T-helper 2 cell (primary cell): ENCODE data around the gene EI24.
A peak's percentile ranks its signal among the peaks of the same experiment; 100 is the strongest.

Experiments used
- DNase-seq, 5 experiments: peaks; one replicate each; pipeline versions ENCODE4 v3.0.0 to v3.0.0-alpha.2; 2012 to 2022

EI24 gene

DNA sequence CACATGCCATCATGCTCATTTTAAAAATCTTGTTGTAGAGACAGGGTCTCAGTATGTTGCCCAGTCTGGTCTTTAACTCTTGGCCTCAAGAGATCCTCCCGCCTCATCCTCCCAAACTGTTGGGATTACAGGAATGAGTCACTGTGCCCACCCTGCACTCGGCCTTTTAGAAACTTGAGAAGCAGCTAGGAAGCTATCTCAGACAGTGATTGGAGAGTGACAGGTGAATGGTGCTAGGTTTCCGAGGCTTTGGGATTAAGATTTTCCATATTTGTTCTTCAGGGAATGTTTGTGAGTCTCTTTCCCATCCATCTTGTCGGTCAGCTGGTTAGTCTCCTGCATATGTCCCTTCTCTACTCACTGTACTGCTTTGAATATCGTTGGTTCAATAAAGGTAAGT, 10.5 kb downstream of the EI24 start:
- DNase-seq: no peak

DNA sequence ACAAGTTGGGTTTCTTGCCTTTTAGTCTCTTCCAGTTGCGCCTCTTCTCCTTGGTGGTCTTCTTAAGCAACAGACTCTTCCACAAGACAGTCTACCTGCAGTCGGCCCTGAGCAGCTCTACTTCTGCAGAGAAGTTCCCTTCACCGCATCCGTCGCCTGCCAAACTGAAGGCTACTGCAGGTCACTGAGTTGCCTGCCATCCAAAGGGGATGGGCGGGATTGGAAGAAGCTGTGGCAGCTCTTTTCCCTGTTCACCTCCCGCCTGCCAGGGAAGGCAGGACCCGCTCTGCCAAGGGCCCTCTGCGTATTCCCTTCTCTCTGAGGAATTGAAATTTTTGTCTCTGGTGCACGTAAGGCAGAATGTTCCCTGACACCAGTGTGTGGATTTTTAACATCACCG, 14.2 kb downstream of the EI24 start:
- DNase-seq: no peak

DNA sequence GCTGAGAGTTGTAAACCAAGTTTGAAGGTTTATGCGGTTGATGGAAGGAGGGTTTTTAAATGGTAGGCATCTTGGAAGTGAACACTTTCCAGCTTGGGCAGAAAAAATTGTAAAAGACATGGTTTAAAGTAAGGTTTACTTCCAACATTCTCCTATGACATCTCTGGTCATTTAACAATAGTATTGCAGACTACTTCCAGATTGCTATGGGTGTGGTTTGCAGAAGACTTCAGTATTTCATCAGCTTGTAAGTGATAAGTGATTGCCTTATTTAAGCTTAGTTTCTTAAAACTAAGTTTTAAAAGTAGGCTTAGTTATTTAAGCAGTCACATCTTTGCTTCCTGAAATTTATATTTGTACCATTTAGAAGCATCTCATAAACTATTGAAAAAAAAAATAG, 16.2 kb downstream of the EI24 start:
- DNase-seq: no peak

DNA sequence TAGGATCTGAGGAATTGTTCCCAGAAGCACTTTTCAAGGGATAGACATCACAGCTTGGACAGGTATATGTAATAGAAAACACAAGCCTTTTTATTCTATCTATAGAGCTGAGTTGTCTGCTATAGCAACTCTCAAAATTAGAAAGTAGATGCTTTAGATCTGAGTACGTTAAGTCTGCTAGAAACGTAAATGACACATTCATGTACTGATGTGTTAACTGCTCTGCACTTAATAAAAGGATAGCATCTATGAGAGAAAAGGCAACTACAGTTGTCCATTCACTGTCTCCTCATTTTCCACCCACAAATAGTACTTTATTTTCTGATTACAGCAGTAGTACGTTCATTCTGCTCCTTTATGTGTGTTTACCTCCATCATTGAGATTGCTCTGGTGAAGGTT, 17.3 kb downstream of the EI24 start:
- DNase-seq: peak in 1 of 5 experiments; percentile 68

DNA sequence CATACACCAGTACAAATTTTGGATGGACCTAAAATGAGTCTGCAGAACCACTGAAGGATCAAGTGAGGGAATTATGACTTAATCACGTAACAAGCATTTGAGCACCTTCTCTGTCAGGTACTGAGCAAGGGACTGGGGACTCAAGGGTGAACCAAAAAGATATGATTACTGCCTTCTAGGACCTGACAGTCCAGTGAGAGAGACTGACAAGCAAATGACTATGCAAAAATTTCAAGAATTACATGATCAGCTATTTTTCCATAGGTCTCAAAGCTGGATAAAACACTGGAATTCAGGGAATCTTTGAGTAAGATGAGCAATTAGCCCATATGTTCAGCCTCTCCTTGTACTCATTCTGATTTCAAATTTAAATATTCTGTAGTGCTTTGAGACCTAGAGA, 18.2 kb downstream of the EI24 start:
- DNase-seq: no peak

DNA sequence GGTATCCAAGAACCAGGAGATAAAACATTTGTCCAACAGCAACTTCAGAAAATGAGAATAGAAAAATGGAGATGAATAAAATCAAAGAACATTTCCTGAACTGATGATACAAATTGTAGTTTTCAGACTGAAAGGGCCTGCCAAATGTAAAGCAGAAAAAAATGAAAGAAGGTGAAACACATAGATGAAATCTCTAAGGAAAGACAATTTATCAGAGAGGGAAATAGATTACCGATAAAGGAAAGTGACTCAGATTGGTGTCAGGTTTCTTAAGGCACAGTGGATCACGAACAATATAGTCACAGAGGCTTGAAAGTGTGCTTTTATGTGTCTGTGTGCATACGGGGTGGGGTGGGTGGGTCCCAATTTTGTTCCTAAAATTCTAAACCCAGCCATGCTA, 19.2 kb downstream of the EI24 start:
- peak in 1 of 5 experiments; percentile 24 for DNase-seq

DNA sequence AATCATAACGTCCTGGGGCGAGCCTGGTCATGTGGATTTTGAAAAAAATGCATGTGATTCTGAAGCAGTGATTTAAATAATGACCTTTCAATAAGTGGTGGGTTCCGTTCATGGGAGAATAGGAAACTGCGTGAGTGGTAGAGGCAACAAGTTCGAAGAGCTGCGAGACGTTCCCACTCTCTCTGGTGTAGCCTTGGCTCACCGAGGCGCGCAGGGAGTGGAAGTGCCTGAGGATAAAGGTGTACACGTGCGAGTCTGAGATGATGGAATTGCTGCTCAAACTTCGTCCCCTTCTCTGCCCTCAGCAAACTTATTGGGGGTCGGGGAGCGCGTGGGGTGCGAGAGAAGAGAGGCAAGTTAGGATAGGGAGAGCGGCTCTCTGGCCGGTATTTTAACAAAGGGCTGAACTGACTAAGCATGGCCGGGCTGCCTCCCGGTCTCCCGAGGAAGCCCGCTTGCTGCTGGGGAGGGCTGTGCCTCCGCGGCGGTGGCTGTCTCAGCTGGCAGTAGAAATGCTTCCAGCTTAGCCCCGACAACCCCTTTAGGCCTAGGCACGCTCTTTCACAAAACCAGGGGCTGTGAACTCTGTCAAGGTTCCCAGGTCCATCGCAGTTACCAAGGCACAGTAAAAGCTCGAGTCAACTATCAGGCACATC, 22.5 kb downstream of the EI24 start:
- peak in 4 of 5 experiments; percentile 8 to 37 (median 15) for DNase-seq

DNA sequence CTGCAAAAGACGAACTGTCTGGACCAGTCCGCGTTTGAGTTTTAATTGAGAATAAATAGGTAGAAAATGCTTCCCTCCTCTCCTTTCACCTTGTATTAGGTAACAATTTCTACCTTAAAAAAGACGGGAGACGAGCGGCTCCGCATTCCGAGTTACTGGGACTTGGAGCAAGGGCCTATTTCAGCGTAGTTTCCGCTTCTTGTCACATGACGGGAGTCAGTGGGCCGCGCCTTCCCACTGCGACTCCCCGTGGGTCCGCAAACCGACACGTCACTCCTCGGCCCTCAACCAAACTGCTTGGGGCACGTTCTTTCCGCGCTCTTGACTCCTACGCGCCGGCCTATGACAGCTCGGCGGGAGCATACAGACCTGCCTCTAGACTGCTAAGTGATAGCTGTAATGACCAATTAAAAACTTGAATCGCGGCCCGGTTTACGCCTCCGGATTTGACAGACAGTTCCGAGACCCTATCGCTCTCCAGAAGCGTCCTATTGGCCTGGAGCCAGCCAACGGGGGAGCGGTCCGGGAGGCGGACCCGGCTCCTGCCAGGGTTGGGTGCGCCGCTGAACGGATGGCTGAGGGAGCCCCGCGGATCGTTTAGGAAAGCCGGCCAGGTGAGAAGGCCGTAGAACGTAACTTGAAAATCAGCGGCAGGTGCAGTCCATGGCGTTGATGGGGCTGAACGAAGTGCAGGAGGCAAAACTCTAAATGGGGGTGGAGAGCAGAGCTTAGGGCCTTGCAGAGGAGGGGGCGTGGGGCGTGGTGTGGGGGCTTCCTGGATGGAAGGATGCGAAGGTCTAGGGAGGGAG, 23.2 kb downstream of the EI24 start, which contains the start of gene STT3A:
STT3A (plus strand) TSS at position 548 of the 809 bp plus-strand sequence. CDS start 3,064 bp downstream, outside the sequence.
- peak; percentile 88 to 100 (median 95) for DNase-seq

DNA sequence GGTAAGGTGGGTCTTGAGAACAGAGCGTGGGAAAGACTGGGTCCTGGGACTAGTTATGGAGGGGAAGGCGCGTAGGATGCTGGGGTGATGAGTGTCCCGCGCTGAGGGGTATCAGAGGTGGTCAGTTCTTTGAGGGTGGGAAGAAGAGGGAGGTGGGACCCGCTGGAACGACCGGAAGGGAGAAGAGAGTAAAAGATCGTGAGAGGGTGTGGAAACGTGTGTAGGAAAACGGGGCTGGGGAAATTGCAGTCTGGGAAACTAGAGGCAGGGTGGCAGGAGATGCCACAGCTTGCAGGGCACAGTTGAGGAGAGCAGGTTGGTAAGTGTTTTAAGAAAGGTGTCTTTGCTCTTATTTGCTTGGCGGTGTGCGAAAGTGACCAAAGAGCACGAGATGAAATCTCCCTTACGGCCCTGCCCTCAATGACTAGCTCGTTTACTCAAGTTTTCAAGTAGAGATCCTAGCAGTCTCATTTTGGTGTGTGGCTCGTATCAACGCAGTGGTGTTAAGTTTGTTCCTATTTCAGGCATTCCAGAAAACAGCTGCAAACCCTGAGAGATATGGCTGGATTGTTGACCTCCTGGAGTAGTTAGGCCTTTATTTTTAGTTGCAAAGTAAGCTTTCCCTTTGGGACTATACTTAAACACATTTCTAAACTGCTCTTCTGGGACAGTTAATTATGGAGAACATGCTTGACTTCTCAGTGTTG, 24.0 kb downstream of the EI24 start:
- peak in 1 of 5 experiments; percentile 29 for DNase-seq

DNA sequence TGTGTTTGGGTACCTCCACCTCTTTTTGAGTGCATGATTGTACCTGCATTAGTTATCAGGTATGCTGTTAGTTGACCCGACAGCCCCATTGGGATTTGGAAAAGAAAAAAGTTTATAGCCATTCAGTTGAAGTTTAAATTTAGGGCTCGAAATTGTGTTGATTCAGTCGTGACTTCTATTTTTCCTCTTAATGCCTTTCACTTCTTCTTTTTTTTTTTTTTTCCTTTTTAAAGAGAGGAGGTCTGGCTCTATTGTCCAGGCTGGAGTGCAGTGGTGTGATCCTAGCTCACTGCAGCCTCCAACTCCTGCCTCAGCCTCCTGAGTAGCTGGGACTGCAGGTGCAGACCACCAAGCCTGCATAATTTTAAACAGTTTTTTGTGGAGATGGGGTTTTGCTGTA, 25.7 kb downstream of the EI24 start:
- DNase-seq: no peak

DNA sequence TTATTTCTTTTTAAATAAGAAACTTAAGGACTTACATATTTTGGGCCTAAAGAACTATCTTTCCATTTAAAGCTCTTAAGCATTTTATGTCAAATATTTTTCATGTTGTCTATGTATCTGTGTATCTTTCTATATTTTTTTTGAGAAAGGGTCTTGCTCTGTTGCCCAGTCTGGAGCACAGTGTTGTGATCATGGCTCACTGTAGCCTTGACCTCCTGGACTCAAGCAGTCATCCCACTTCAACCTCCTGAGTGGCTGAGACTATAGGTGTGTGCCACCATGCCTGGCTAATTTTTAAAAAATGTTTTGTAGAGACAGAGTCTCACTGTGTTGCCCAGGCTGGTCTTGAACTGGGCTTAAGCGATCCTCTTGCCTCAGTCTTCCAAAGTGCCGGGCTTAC, 31.4 kb downstream of the EI24 start:
- DNase-seq: no peak

DNA sequence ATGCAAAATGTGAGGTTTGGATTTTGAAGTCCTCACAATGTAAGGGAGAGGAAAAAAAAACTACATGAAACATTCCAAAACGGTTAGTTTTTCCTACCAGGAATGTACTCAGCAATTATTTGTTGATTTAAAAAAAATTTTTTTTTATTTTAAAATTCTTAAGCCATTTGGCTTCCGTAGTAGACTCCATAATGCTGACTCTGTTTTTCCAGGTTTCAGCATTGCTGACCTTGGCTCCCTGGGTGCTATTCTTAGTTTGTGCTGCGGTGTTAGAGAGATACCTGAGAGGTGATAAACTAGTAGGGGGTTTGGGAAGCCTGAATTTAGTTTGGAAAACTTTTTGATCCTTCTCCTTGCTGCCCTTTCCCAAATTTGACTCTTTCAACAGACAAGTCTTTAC, 33.9 kb downstream of the EI24 start:
- no peak for DNase-seq

DNA sequence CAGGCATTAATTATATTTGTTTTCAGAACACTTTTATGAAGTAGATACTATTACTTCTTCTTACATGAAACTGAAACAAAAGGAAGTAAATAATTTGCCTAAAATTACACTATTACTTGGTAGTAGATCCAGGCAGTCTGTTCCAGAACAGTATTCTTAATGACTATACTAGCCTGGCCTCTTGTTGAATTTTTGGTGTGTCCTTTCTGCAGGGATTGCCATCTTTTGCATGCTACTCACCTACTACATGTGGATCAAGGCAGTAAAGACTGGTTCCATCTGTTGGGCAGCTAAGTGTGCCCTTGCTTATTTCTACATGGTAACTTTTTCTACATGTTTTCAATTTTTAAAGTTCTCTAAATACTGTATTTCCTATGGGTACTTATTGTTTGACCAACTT, 36.1 kb downstream of the EI24 start:
- no peak for DNase-seq

DNA sequence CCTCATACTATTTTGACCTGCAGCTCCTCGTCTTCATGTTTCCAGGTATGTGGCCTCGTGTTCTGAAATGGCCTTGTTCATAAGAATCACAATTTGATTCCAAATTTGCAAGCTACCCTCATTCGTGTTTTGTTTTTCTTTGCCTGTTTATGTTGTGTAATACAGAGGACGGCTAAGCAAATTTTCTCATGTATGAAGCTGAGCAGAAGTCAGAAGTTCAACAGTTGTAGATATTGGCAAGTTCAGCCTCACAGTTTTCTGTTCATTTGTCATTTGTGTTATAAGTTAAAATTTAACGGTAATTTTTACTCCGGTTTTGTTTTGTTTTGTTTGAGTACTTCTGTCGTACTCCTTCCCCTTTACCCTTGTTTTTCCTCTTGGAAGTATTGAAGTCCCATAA, 40.3 kb downstream of the EI24 start:
- DNase-seq: no peak

DNA sequence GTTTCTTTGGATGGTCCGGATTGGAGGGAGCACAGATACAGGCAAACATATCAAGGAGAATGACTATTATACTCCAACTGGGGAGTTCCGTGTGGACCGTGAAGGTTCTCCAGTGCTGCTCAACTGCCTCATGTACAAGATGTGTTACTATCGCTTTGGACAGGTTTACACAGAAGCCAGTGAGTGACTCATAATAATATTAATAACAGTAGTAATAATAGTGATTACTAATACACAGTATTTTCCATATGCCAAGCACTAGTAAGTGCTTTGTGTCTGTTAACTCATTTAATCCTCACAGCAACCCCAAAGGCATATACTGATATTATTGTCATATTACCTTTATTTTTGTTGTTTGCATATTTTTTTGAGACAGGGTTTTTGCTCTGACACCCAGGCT, 49.1 kb downstream of the EI24 start:
- DNase-seq: no peak

DNA sequence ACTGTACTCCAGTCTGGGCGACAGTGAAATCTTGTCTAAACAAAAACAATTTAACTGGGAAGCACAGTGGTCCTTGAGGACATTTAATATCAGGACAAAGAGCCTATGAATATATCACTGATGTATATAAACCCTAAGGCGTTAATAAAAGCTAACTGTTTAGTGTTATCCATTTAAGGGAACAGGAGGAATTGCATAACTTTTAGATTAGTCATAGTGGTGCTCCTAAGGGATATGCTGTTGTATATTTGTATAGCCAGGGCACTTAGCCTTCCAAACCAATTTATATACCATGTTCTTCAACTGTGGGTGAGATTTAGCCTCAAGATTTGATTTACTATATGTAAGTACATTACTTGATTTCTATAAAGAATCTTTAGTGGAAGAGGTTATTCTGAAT, 52.7 kb downstream of the EI24 start:
- no peak for DNase-seq

DNA sequence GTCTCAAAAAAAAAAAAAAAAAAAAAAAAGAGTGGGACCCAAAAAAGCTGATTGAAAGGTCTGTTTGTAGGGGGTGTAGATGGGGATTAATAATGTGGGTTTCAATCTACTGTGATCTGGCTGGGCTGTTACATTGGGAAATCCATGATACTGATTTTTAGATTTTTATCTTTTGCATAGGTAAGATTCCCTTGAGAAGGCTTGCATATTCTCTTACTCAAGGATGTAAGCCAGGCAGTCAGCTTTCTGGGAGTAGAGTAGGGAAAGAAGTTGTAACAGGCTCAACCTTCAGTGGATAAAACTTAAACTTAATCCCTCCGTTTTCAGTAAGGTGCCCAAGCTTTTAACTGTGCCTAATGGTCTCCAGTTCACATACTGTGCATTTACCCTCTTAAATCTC, 53.8 kb downstream of the EI24 start:
- DNase-seq: no peak

DNA sequence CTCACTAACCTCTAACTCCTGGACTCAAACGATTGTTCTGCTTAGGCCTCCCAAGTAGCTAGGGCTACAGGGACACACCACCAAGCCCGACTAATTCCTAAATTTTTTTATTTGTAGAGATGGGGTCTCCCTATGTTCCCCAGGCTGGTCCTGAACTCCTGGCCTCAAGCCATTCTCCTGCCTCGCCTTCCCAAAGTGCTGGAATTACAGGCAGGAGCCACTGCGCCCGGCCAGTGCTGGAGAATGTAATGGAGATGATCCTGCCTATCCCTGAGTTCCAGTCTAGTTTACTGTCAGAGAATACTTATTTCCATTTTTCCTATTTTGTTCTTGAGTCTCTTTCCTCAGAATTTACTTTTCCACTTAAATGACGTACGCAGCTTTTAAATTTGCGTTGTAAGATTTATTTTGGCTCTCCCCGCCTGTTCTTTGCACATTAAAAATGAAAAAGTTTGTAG, 55.5 kb downstream of the EI24 start, which contains the start of gene CHEK1:
CHEK1 (plus strand) TSS at position 408 of the 458 bp plus-strand sequence. CDS start 1,606 bp downstream, outside the sequence.
- DNase-seq: no peak

DNA sequence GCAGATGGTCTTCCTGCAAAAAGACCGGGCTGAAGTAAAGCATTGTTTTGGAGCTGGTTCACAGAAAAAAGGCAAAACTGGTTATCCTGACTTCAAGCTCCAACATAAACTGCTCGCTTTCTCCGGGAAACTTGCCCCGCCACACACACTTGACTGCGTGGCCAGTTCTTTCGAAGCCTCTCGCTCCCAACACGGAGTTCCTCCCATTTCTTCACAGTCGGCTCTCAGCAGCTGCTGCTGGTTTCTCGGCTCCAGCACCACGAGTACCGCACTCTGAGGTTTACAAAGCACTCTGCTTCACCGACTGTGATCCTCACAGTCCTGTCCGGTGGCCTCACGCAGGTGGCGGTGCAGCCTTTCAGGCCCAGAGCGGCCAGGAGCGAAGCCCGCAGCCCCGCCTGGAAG, 56.0 kb downstream of the EI24 start:
- no peak for DNase-seq

DNA sequence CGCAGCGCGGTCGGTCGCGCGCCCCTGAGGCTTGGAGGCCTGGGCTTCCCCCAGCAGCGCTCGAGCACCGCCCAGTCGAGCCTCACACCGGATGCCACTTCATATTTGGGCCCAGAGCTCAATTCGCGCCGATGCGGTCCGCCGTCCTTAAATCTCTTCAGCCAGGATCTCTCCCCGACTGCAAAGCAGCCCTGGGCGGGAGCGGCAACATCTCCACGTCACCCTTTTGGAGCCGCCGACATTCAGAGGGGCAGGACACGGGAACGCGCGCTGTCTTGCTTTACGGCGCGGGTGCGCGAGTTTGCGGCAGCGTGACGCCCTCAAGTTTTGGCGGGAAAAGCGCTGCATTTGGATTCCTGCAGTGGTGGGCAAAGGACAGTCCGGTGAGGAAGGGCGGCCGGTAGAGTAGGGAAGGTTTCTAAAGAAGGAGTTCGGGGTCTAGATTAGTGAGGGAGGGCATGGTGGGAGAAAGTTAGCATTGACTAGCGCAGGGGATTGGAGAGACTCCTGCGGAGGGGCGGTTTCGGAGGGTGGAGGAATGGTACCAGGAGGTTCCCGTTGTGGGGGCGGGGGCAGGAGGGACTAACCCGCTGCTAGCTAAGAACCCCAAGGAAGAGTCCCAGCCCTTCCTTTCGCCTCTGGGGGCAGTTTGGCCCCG, 56.5 kb downstream of the EI24 start:
- peak; percentile 58 to 93 (median 74) for DNase-seq

DNA sequence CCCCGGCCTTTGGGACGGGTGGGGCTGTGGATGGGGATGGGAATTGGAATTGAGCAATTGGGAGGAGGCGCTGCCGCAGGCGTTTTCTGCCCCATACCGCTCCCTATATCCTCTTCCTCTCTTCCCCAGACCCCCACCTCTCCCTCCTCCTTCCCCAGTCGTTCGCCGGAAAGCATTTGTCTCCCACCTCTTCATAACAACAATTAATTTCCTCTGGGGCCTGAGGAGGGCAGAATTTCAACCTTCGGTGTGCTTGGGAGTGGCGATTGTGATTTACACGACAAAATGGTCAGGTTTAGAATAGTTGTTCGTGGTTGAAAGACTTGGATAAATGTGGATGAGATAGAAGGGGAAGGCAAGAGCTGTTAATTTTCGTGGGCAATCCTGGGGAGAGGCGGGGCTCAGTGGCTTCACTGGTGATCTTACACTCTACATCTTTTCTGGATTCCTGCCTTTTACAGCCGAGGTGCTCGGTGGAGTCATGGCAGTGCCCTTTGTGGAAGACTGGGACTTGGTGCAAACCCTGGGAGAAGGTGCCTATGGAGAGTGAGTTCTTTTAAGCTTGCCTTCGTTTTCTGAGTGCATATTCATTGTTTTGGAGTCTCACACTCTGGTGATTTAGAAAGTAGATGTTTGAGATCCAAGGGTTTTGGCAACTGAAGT, 57.1 kb downstream of the EI24 start:
- peak in 3 of 5 experiments; percentile 7 to 70 (median 22) for DNase-seq

DNA sequence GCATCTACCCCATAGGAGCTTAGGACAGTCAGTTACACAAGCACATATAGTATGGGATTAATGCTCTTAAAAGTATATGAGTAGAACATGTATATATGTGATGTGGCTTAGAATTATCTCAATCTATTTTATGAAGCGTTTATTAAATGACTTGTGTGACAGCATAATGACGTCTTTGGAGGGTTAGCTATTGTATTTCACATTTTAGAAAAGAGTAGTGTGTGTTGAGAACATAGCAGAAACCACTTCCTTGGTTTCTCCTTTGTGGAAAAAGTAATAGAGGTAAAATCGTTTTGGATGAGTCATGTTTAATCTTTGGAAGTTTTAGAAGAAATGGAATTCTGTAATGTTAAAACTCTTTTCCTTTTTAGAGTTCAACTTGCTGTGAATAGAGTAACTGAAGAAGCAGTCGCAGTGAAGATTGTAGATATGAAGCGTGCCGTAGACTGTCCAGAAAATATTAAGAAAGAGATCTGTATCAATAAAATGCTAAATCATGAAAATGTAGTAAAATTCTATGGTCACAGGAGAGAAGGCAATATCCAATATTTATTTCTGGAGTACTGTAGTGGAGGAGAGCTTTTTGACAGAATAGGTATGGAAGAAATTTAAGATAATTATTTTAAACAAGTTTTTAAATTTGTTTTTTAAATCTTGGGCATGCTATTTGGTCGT, 58.1 kb downstream of the EI24 start:
- peak in 1 of 5 experiments; percentile 19 for DNase-seq
